Ascending aorta (tissue), 2 donors: ENCODE data around the gene CFAP97D1. TPM values are rescaled to one million over a fixed set of nuclear protein-coding genes. Genes with fewer than 3 reads are reported as not detected.

Source experiments
- DNase-seq, 2 donors: peaks; one replicate each; pipeline ENCODE4 v3.0.0-alpha.2; 2019; ENCODE audit warnings: low spot score in 2 of 2
- H3K27ac ChIP-seq, 2 donors: fragments of 200-600 bp; sonication (generic); one replicate each; pipeline ENCODE4 v1.5.1; 2016 to 2017; ENCODE audit warnings: mild to moderate bottlenecking in 1 of 2
- H3K27me3 ChIP-seq: fragments of 200-600 bp; sonication (generic); one replicate; pipeline ENCODE4 v1.5.1; 2017
- H3K36me3 ChIP-seq, 2 donors: fragments of 200-600 bp; sonication (generic); one replicate each; pipeline ENCODE4 v1.5.1; 2016
- H3K4me1 ChIP-seq, 2 donors: fragments of 200-600 bp; sonication (generic); one replicate each; pipeline ENCODE4 v1.5.1; 2016 to 2017; ENCODE audit warnings: mild to moderate bottlenecking in 1 of 2
- H3K4me3 ChIP-seq, 2 donors: fragments of 200-600 bp; sonication (generic); one replicate each; pipeline ENCODE4 v1.5.1; 2016 to 2017; ENCODE audit warnings: mild to moderate bottlenecking in 1 of 2
- H3K9me3 ChIP-seq, 2 donors: fragments of 200-600 bp; sonication (generic); one replicate each; pipeline ENCODE4 v1.5.1; 2016
- intact Hi-C: fragments of 100-400 bp; cut with DNase I; formaldehyde crosslinking; loops from one replicate; pipeline ENCODE4 v1.15.1; 2023
- total RNA-seq: library from RNA; depleted of rRNA; stranded (reverse); fragments of >200 nt; gene quantifications from one replicate; pipeline ENCODE4 v1.1.0, GENCODE V29; 2016
- TF ChIP-seq, protein P1 (sequence below), 3 experiments: fragments of 200-600 bp in 2 of 3; fragments of 450-650 bp in 1 of 3; sonication (generic) in 2 of 3; IDR thresholded peaks; one replicate each; pipeline ENCODE4 v1.5.1; 2016 to 2019; ENCODE audit warnings: antibody characterized with exemption in 3 of 3, mild to moderate bottlenecking in 1 of 3, moderate library complexity in 1 of 3

Gene CFAP97D1
- total RNA-seq, 1 donor from 2014 or later = not detected

- Histone ChIP-seq H3K27me3 (no peaks in the 10 kb centered on the region), H3K4me1 (peaks cover 7 to 21% of the 10 kb centered on the region in 2 donors), H3K36me3 (no peaks in the 10 kb centered on the region), H3K4me3 (no peak overlapping the region), H3K9me3 (no peaks in the 10 kb centered on the region), H3K27ac (peak overlapping the region; percentile 37 to 76)
- intact Hi-C loops = no loop called here
- DNase-seq = no peak
- TF ChIP-seq, protein P1, sequence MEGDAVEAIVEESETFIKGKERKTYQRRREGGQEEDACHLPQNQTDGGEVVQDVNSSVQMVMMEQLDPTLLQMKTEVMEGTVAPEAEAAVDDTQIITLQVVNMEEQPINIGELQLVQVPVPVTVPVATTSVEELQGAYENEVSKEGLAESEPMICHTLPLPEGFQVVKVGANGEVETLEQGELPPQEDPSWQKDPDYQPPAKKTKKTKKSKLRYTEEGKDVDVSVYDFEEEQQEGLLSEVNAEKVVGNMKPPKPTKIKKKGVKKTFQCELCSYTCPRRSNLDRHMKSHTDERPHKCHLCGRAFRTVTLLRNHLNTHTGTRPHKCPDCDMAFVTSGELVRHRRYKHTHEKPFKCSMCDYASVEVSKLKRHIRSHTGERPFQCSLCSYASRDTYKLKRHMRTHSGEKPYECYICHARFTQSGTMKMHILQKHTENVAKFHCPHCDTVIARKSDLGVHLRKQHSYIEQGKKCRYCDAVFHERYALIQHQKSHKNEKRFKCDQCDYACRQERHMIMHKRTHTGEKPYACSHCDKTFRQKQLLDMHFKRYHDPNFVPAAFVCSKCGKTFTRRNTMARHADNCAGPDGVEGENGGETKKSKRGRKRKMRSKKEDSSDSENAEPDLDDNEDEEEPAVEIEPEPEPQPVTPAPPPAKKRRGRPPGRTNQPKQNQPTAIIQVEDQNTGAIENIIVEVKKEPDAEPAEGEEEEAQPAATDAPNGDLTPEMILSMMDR (IDR thresholded peaks at IDR 0.05) = no peak
These were observed 39.7 kb upstream of the CFAP97D1 start for GRCh38 chr17:43740541-43740940.

DNA sequence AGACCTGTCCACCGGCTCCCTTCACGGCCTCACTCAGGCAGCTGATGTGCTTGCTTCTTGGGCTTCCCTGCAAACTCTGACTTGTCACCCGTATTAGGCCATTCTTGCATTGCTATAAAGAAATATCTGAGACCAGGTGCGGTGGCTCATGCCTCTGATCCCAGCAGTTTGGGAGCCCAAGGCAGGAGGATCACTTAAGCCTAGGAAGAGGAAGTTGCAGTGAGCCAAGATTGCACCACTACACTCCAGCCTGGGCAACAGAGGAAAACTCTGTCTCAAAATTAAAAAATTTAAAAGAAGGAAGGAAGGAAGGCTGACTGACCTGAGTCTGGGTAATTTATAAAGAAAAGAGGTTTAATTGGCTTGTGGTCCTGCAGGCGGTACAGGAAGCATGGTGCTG is 38.6 kb upstream of the CFAP97D1 start:
- no peak for DNase-seq
- intact Hi-C loops = no loop called here
- TF ChIP-seq, protein P1 (IDR thresholded peaks at IDR 0.05) = no peak
- Histone ChIP-seq H3K4me1 (peaks cover 7 to 29% of the 10 kb centered on the region in 2 donors), H3K4me3 (no peak overlapping the region), H3K36me3 (no peaks in the 10 kb centered on the region), H3K27ac (no peak overlapping the region), H3K27me3 (no peaks in the 10 kb centered on the region), H3K9me3 (no peaks in the 10 kb centered on the region)

- Histone ChIP-seq H3K9me3 (no peaks in the 10 kb centered on the region), H3K36me3 (no peaks in the 10 kb centered on the region), H3K4me3 (no peak overlapping the region), H3K27me3 (no peaks in the 10 kb centered on the region), H3K4me1 (peaks cover 0 to 24% of the 10 kb centered on the region in 2 donors), H3K27ac (peak overlapping the region; percentile 47 to 61)
- no peak for DNase-seq
- intact Hi-C loops = no loop called here
- TF ChIP-seq, protein P1 (IDR thresholded peaks at IDR 0.05) = no peak
These were observed 34.7 kb upstream of the CFAP97D1 start for GRCh38 chr17:43745541-43745940.

DNA sequence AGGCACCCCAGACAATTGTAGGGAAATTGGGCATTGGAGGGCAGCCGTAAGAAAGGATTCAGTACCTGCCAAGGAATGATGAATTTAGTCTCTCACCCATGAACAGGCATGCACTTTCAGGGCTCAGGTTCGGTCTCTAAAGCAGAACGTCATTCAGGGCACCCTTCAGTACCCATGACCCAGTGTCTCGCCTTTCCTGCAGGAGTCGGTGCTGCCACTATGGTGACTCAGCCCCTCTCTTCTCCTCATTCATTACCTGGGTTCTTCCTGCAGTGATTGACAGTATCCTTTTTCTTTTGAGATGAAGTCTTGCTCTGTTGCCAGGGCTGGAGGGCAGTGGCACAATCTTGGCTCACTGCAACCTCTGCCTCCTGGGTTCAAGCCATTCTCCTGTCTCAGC is 30.1 kb upstream of the CFAP97D1 start:
- H3K36me3 ChIP-seq = no peaks in the 10 kb centered on the region
- TF ChIP-seq, protein P1 (IDR thresholded peaks at IDR 0.05) = no peak
- H3K4me1 ChIP-seq = peaks cover 3 to 19% of the 10 kb centered on the region in 2 donors
- H3K27ac ChIP-seq = no peak overlapping the region
- no peaks in the 10 kb centered on the region for H3K27me3 ChIP-seq
- intact Hi-C loops = no loop called here
- no peaks in the 10 kb centered on the region for H3K9me3 ChIP-seq
- no peak overlapping the region for H3K4me3 ChIP-seq
- no peak for DNase-seq

DNA sequence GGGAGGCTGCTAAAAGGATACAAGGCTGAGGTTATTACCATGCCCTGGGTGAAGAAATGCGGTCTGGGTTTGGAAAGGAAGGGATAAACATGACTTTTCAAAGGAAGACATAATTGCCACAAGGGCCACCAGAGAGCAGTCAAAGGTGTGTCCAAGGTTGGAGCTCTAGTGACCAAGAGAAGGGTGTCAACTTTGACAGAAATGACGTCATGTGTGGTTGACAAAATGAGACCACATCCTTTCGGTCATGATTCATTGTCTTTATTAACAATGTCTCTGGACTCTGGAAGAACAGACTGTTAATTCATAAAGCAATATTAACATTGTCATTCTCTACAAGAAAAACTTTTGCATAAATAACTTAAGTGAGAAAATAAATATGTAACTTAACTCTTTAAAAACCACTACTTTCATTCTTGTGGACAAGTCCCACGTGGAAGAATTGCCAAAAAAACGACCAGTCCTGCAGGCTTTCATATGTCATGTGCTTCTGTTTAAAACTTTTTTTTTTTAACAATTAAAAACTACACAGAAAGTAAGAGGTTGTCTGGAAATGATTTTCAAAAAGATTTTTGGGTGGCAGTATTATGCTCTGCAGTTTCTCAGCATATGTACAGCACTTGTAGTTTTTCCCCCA is 26.6 kb upstream of the CFAP97D1 start:
- TF ChIP-seq, protein P1 (IDR thresholded peaks at IDR 0.05) = no peak
- no peak overlapping the region for H3K27ac ChIP-seq
- H3K4me1 ChIP-seq = peaks cover 6 to 13% of the 10 kb centered on the region in 2 donors
- DNase-seq = no peak
- no peaks in the 10 kb centered on the region for H3K27me3 ChIP-seq
- no peak overlapping the region for H3K4me3 ChIP-seq
- no peaks in the 10 kb centered on the region for H3K9me3 ChIP-seq
- intact Hi-C loops = no loop called here
- no peaks in the 10 kb centered on the region for H3K36me3 ChIP-seq
